Neural cell (in vitro differentiated cells): ENCODE results near the gene FLRT3. TPM values are rescaled to one million over a fixed set of nuclear protein-coding genes. Genes with fewer than 3 reads are reported as not detected.
A peak's percentile ranks its signal among the peaks of the same experiment; 100 is the strongest.

ENCODE experiments used
- H2AFZ ChIP-seq: fragments of 200-600, 300-800 bp; sonication (generic), shearing (Covaris generic); 2 replicates; pipeline ENCODE4 v1.6.0; 2014; ENCODE audit warnings: low read depth, mild to moderate bottlenecking, antibody characterized with exemption, low read length, moderate library complexity
- H3F3A ChIP-seq: fragments of 200-600 bp; shearing (Covaris generic); 2 replicates; pipeline ENCODE4 v1.6.1; 2016; ENCODE audit warnings: mild to moderate bottlenecking, moderate library complexity, mixed read lengths, antibody characterized with exemption, low read length; ENCODE audit not compliant: insufficient read depth, poor library complexity, severe bottlenecking
- H3K27ac ChIP-seq: fragments of 200-600, 300-800 bp; sonication (generic), shearing (Covaris generic); 2 replicates; pipeline ENCODE4 v1.5.1; 2014; ENCODE audit warnings: mild to moderate bottlenecking, low read length, moderate library complexity
- H3K27me3 ChIP-seq: fragments of 300-800, 200-600 bp; sonication (generic), shearing (Covaris generic); 2 replicates; pipeline ENCODE4 v1.6.0; 2014; ENCODE audit warnings: mild to moderate bottlenecking, low read depth, low read length, moderate library complexity; ENCODE audit not compliant: insufficient read depth
- H3K36me3 ChIP-seq: fragments of 300-800, 200-600 bp; sonication (generic), shearing (Covaris generic); 2 replicates; pipeline ENCODE4 v1.5.1; 2014; ENCODE audit warnings: mild to moderate bottlenecking, antibody characterized with exemption, low read length, moderate library complexity; ENCODE audit not compliant: insufficient read depth
- H3K4me2 ChIP-seq: fragments of 300-800, 200-600 bp; sonication (generic), shearing (Covaris generic); 2 replicates; pipeline ENCODE4 v1.6.0; 2014; ENCODE audit warnings: mild to moderate bottlenecking, low read length
- H3K4me3 ChIP-seq: fragments of 300-800, 200-600 bp; sonication (generic), shearing (Covaris generic); 2 replicates; pipeline ENCODE4 v1.5.1; 2014; ENCODE audit warnings: mild to moderate bottlenecking, low read length, moderate library complexity
- H3K79me2 ChIP-seq: fragments of 200-600 bp; shearing (Covaris generic); replicated peaks from 2 replicates; pipeline ENCODE4 v1.6.0; 2014; ENCODE audit warnings: mild to moderate bottlenecking, low read length, moderate library complexity; ENCODE audit not compliant: insufficient read depth
- H3K9ac ChIP-seq: fragments of 300-800, 200-600 bp; sonication (generic), shearing (Covaris generic); 2 replicates; pipeline ENCODE4 v1.6.1; 2016; ENCODE audit warnings: mild to moderate bottlenecking, low read length, mixed read lengths
- H3K9me2 ChIP-seq: fragments of 200-600 bp; shearing (Covaris generic); 2 replicates; pipeline ENCODE4 v1.6.1; 2016; ENCODE audit warnings: mild to moderate bottlenecking, low read length, mixed read lengths; ENCODE audit not compliant: insufficient read depth
- H3K9me3 ChIP-seq: fragments of 200-600, 300-800 bp; sonication (generic), shearing (Covaris generic); 2 replicates; pipeline ENCODE4 v1.6.1; 2016; ENCODE audit warnings: mild to moderate bottlenecking, mixed run types, low read length, moderate library complexity, mixed read lengths
- H4K20me1 ChIP-seq: fragments of 200-600 bp; shearing (Covaris generic); 2 replicates; pipeline ENCODE4 v1.6.1; 2016; ENCODE audit warnings: mild to moderate bottlenecking, mixed run types; ENCODE audit not compliant: insufficient read depth
- CTCF ChIP-seq: fragments of 450-650 bp; IDR thresholded peaks from 2 replicates; pipeline ENCODE4 v1.5.1; 2014; ENCODE audit warnings: antibody characterized with exemption, mild to moderate bottlenecking, moderate library complexity; ENCODE audit not compliant: poor library complexity, severe bottlenecking
- EP300 ChIP-seq: fragments of 450-650 bp; conservative IDR thresholded peaks from 2 replicates; pipeline ENCODE4 v1.6.1; 2014; ENCODE audit warnings: antibody characterized with exemption, mild to moderate bottlenecking, moderate library complexity; ENCODE audit not compliant: poor library complexity, severe bottlenecking
- EZH2 ChIP-seq: fragments of 200-600, 300-800 bp; shearing (Covaris generic), sonication (generic); IDR thresholded peaks from 2 replicates; pipeline ENCODE4 v1.6.1; 2014; ENCODE audit warnings: antibody characterized with exemption, low read length, borderline replicate concordance, mild to moderate bottlenecking; ENCODE audit not compliant: insufficient read depth, poor library complexity, severe bottlenecking
- MXI1 ChIP-seq: fragments of 450-650 bp; conservative IDR thresholded peaks from 2 replicates; pipeline ENCODE4 v1.6.1; 2014; ENCODE audit warnings: antibody characterized with exemption, mild to moderate bottlenecking; ENCODE audit not compliant: poor library complexity, severe bottlenecking
- POLR2AphosphoS5 ChIP-seq: IDR thresholded peaks from 2 replicates; pipeline ENCODE4 v1.6.1; 2012
- RAD21 ChIP-seq: fragments of 450-650 bp; conservative IDR thresholded peaks from 2 replicates; pipeline ENCODE4 v1.6.1; 2014; ENCODE audit warnings: antibody characterized with exemption, mild to moderate bottlenecking, moderate library complexity
- REST ChIP-seq: IDR thresholded peaks from 2 replicates; pipeline ENCODE4 v1.6.1; 2012; ENCODE audit warnings: borderline replicate concordance
- SMC3 ChIP-seq: fragments of 450-650 bp; conservative IDR thresholded peaks from 2 replicates; pipeline ENCODE4 v1.6.1; 2014; ENCODE audit warnings: antibody characterized with exemption, mild to moderate bottlenecking, moderate library complexity; ENCODE audit not compliant: poor library complexity
- TAF1 ChIP-seq: IDR thresholded peaks from 2 replicates; pipeline ENCODE4 v1.6.1; 2012; ENCODE audit warnings: low read depth
- polyA plus RNA-seq: library from polyadenylated mRNA; depleted of rRNA; stranded (reverse); fragments of >200 nt; gene quantifications from 2 replicates; pipeline ENCODE4 v1.2.3, GENCODE V29; 2014

FLRT3 gene
- polyA plus RNA-seq, 1 donor from 2014 or later: 3.2 TPM

- H3K9me2 ChIP-seq: no peaks in the 10 kb centered on the region
- H3K27ac ChIP-seq: peak overlapping the region; percentile 51
- H2AFZ ChIP-seq: no peak overlapping the region
These were observed 726 bp downstream of the FLRT3 start for GRCh38 chr20:14336686-14337085.

GRCh38 chr20:14335052-14335451 is 2.4 kb downstream of the FLRT3 start:
- peak overlapping the region; percentile 66 for H3K4me3 ChIP-seq
- H3K9ac ChIP-seq: peak overlapping the region; percentile 16
- H3K36me3 ChIP-seq: no peaks in the 10 kb centered on the region
- H3K4me2 ChIP-seq: peak overlapping the region; percentile 39
- H3K9me2 ChIP-seq: no peaks in the 10 kb centered on the region
- no peaks in the 10 kb centered on the region for H3K9me3 ChIP-seq
- H3K79me2 ChIP-seq: peaks cover 65% of the 10 kb centered on the region
- H3K27ac ChIP-seq: no peak overlapping the region
- H3K27me3 ChIP-seq: no peaks in the 10 kb centered on the region
- no peaks in the 10 kb centered on the region for H4K20me1 ChIP-seq
- no peak overlapping the region for H2AFZ ChIP-seq
- H3F3A ChIP-seq: no peaks in the 10 kb centered on the region
- no peak for TF ChIP-seq EZH2
- no peak for TF ChIP-seq RAD21
- no peak for TF ChIP-seq POLR2AphosphoS5
- no peak for TF ChIP-seq REST
- no peak for TF ChIP-seq SMC3
- TF ChIP-seq CTCF: no peak

More at GRCh38 chr20:14336686-14337085, 726 bp downstream of the FLRT3 start:
- Histone ChIP-seq H3K36me3 (no peaks in the 10 kb centered on the region), H3K9me3 (no peaks in the 10 kb centered on the region), H3K27me3 (no peaks in the 10 kb centered on the region), H3K4me2 (peak overlapping the region; percentile 49), H3F3A (no peaks in the 10 kb centered on the region), H4K20me1 (no peaks in the 10 kb centered on the region), H3K9ac (peak overlapping the region; percentile 48), H3K79me2 (peaks cover 49% of the 10 kb centered on the region), H3K4me3 (peak overlapping the region; percentile 66)
- TF ChIP-seq TAF1 (no peak), RAD21 (peak; percentile 60), EP300 (no peak), POLR2AphosphoS5 (no peak), MXI1 (no peak), EZH2 (no peak), CTCF (peak; percentile 49), SMC3 (peak; percentile 38), REST (no peak)
